Neural cell (in vitro differentiated cells): ENCODE measurements around the gene EN1. TPM values are rescaled to one million over a fixed set of nuclear protein-coding genes. Genes with fewer than 3 reads are reported as not detected.

Experiments used
- H2AFZ ChIP-seq: fragments of 200-600, 300-800 bp; sonication (generic), shearing (Covaris generic); 2 replicates; pipeline ENCODE4 v1.6.0; 2014; ENCODE audit warnings: low read depth, mild to moderate bottlenecking, antibody characterized with exemption, low read length, moderate library complexity
- H3F3A ChIP-seq: fragments of 200-600 bp; shearing (Covaris generic); 2 replicates; pipeline ENCODE4 v1.6.1; 2016; ENCODE audit warnings: mild to moderate bottlenecking, moderate library complexity, mixed read lengths, antibody characterized with exemption, low read length; ENCODE audit not compliant: insufficient read depth, poor library complexity, severe bottlenecking
- H3K27ac ChIP-seq: fragments of 200-600, 300-800 bp; sonication (generic), shearing (Covaris generic); 2 replicates; pipeline ENCODE4 v1.5.1; 2014; ENCODE audit warnings: mild to moderate bottlenecking, low read length, moderate library complexity
- H3K27me3 ChIP-seq: fragments of 300-800, 200-600 bp; sonication (generic), shearing (Covaris generic); 2 replicates; pipeline ENCODE4 v1.6.0; 2014; ENCODE audit warnings: mild to moderate bottlenecking, low read depth, low read length, moderate library complexity; ENCODE audit not compliant: insufficient read depth
- H3K36me3 ChIP-seq: fragments of 300-800, 200-600 bp; sonication (generic), shearing (Covaris generic); 2 replicates; pipeline ENCODE4 v1.5.1; 2014; ENCODE audit warnings: mild to moderate bottlenecking, antibody characterized with exemption, low read length, moderate library complexity; ENCODE audit not compliant: insufficient read depth
- H3K4me2 ChIP-seq: fragments of 300-800, 200-600 bp; sonication (generic), shearing (Covaris generic); 2 replicates; pipeline ENCODE4 v1.6.0; 2014; ENCODE audit warnings: mild to moderate bottlenecking, low read length
- H3K4me3 ChIP-seq: fragments of 300-800, 200-600 bp; sonication (generic), shearing (Covaris generic); 2 replicates; pipeline ENCODE4 v1.5.1; 2014; ENCODE audit warnings: mild to moderate bottlenecking, low read length, moderate library complexity
- H3K79me2 ChIP-seq: fragments of 200-600 bp; shearing (Covaris generic); replicated peaks from 2 replicates; pipeline ENCODE4 v1.6.0; 2014; ENCODE audit warnings: mild to moderate bottlenecking, low read length, moderate library complexity; ENCODE audit not compliant: insufficient read depth
- H3K9ac ChIP-seq: fragments of 300-800, 200-600 bp; sonication (generic), shearing (Covaris generic); 2 replicates; pipeline ENCODE4 v1.6.1; 2016; ENCODE audit warnings: mild to moderate bottlenecking, low read length, mixed read lengths
- H3K9me2 ChIP-seq: fragments of 200-600 bp; shearing (Covaris generic); 2 replicates; pipeline ENCODE4 v1.6.1; 2016; ENCODE audit warnings: mild to moderate bottlenecking, low read length, mixed read lengths; ENCODE audit not compliant: insufficient read depth
- H3K9me3 ChIP-seq: fragments of 200-600, 300-800 bp; sonication (generic), shearing (Covaris generic); 2 replicates; pipeline ENCODE4 v1.6.1; 2016; ENCODE audit warnings: mild to moderate bottlenecking, mixed run types, low read length, moderate library complexity, mixed read lengths
- H4K20me1 ChIP-seq: fragments of 200-600 bp; shearing (Covaris generic); 2 replicates; pipeline ENCODE4 v1.6.1; 2016; ENCODE audit warnings: mild to moderate bottlenecking, mixed run types; ENCODE audit not compliant: insufficient read depth
- EP300 ChIP-seq: fragments of 450-650 bp; conservative IDR thresholded peaks from 2 replicates; pipeline ENCODE4 v1.6.1; 2014; ENCODE audit warnings: antibody characterized with exemption, mild to moderate bottlenecking, moderate library complexity; ENCODE audit not compliant: poor library complexity, severe bottlenecking
- EZH2 ChIP-seq: fragments of 200-600, 300-800 bp; shearing (Covaris generic), sonication (generic); IDR thresholded peaks from 2 replicates; pipeline ENCODE4 v1.6.1; 2014; ENCODE audit warnings: antibody characterized with exemption, low read length, borderline replicate concordance, mild to moderate bottlenecking; ENCODE audit not compliant: insufficient read depth, poor library complexity, severe bottlenecking
- MXI1 ChIP-seq: fragments of 450-650 bp; conservative IDR thresholded peaks from 2 replicates; pipeline ENCODE4 v1.6.1; 2014; ENCODE audit warnings: antibody characterized with exemption, mild to moderate bottlenecking; ENCODE audit not compliant: poor library complexity, severe bottlenecking
- POLR2AphosphoS5 ChIP-seq: IDR thresholded peaks from 2 replicates; pipeline ENCODE4 v1.6.1; 2012
- RAD21 ChIP-seq: fragments of 450-650 bp; conservative IDR thresholded peaks from 2 replicates; pipeline ENCODE4 v1.6.1; 2014; ENCODE audit warnings: antibody characterized with exemption, mild to moderate bottlenecking, moderate library complexity
- SMC3 ChIP-seq: fragments of 450-650 bp; conservative IDR thresholded peaks from 2 replicates; pipeline ENCODE4 v1.6.1; 2014; ENCODE audit warnings: antibody characterized with exemption, mild to moderate bottlenecking, moderate library complexity; ENCODE audit not compliant: poor library complexity
- TAF1 ChIP-seq: IDR thresholded peaks from 2 replicates; pipeline ENCODE4 v1.6.1; 2012; ENCODE audit warnings: low read depth
- polyA plus RNA-seq: library from polyadenylated mRNA; depleted of rRNA; stranded (reverse); fragments of >200 nt; gene quantifications from 2 replicates; pipeline ENCODE4 v1.2.3, GENCODE V29; 2014
- TF ChIP-seq, protein P1 (sequence below): IDR thresholded peaks from 2 replicates; pipeline ENCODE4 v1.6.1; 2012; ENCODE audit warnings: borderline replicate concordance
- TF ChIP-seq, protein P2 (sequence below): fragments of 450-650 bp; IDR thresholded peaks from 2 replicates; pipeline ENCODE4 v1.5.1; 2014; ENCODE audit warnings: antibody characterized with exemption, mild to moderate bottlenecking, moderate library complexity; ENCODE audit not compliant: poor library complexity, severe bottlenecking

Gene EN1
- polyA plus RNA-seq, 1 donor from 2014 or later, result not detected

DNA sequence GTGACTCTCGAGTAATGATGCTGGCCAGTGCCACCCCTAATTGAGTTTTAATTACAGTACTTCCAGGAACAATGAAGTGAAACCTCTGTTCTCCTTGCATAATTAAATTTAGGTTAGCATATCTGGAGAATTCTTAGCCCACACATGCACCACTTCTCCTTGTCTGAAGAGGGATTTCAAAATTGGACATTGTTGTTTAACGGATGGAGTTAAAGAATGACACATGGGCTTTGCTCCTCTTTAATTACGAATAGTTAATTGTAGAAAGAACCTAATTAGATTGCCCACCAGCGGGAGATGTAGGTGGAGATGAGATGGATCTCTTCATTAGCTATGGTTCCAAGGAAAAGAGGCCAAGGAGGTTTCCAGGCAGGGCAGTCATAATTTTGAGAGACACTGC lies 33.1 kb upstream of the EN1 start:
- H3K36me3 ChIP-seq, result no peaks in the 10 kb centered on the region
- no peaks in the 10 kb centered on the region for H3K9me3 ChIP-seq
- H3K4me2 ChIP-seq, result no peak overlapping the region
- no peak for TF ChIP-seq RAD21
- no peak for TF ChIP-seq EZH2
- no peak for TF ChIP-seq MXI1
- no peak for TF ChIP-seq TAF1
- no peak for TF ChIP-seq EP300
- TF ChIP-seq, protein P1, sequence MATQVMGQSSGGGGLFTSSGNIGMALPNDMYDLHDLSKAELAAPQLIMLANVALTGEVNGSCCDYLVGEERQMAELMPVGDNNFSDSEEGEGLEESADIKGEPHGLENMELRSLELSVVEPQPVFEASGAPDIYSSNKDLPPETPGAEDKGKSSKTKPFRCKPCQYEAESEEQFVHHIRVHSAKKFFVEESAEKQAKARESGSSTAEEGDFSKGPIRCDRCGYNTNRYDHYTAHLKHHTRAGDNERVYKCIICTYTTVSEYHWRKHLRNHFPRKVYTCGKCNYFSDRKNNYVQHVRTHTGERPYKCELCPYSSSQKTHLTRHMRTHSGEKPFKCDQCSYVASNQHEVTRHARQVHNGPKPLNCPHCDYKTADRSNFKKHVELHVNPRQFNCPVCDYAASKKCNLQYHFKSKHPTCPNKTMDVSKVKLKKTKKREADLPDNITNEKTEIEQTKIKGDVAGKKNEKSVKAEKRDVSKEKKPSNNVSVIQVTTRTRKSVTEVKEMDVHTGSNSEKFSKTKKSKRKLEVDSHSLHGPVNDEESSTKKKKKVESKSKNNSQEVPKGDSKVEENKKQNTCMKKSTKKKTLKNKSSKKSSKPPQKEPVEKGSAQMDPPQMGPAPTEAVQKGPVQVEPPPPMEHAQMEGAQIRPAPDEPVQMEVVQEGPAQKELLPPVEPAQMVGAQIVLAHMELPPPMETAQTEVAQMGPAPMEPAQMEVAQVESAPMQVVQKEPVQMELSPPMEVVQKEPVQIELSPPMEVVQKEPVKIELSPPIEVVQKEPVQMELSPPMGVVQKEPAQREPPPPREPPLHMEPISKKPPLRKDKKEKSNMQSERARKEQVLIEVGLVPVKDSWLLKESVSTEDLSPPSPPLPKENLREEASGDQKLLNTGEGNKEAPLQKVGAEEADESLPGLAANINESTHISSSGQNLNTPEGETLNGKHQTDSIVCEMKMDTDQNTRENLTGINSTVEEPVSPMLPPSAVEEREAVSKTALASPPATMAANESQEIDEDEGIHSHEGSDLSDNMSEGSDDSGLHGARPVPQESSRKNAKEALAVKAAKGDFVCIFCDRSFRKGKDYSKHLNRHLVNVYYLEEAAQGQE, result no peak
- TF ChIP-seq POLR2AphosphoS5, result no peak
- TF ChIP-seq, protein P2, sequence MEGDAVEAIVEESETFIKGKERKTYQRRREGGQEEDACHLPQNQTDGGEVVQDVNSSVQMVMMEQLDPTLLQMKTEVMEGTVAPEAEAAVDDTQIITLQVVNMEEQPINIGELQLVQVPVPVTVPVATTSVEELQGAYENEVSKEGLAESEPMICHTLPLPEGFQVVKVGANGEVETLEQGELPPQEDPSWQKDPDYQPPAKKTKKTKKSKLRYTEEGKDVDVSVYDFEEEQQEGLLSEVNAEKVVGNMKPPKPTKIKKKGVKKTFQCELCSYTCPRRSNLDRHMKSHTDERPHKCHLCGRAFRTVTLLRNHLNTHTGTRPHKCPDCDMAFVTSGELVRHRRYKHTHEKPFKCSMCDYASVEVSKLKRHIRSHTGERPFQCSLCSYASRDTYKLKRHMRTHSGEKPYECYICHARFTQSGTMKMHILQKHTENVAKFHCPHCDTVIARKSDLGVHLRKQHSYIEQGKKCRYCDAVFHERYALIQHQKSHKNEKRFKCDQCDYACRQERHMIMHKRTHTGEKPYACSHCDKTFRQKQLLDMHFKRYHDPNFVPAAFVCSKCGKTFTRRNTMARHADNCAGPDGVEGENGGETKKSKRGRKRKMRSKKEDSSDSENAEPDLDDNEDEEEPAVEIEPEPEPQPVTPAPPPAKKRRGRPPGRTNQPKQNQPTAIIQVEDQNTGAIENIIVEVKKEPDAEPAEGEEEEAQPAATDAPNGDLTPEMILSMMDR, result no peak
- TF ChIP-seq SMC3, result no peak
- H4K20me1 ChIP-seq, result no peaks in the 10 kb centered on the region
- no peaks in the 10 kb centered on the region for H3K79me2 ChIP-seq
- no peak overlapping the region for H3K4me3 ChIP-seq
- no peaks in the 10 kb centered on the region for H3F3A ChIP-seq
- no peak overlapping the region for H3K9ac ChIP-seq
- H3K27me3 ChIP-seq, result no peaks in the 10 kb centered on the region
- H3K27ac ChIP-seq, result no peak overlapping the region
- no peaks in the 10 kb centered on the region for H3K9me2 ChIP-seq
- H2AFZ ChIP-seq, result no peak overlapping the region

DNA sequence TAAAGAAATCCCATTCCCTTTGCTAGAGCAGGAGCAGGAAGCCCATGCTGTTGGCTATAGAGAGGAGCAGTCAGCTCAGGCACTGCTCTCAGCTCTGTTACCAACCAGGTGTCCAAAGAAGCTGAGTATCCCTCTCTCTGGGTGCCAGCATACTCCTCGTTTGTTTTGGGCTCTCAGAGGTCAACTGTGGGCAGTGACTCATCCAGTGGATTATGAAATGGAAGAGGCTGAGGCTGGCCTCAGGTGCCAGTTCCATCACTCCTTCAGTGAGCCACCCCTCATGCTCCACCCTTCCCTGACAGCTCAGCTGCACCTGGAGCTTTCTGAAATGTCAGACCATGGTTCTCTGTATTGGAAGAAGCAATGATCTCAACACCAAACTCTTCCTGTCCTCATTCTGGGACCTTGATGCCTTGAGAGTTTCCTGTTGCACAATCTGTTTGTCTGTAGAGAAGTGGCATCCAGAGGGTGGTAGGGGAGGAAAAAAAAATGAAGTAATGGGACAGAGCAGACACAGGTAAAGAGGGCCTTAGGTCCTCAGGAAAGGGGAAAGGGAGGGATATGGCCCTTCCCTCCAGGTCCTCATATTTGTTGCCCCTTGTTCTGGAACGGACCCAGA lies 31.2 kb upstream of the EN1 start:
- no peaks in the 10 kb centered on the region for H3F3A ChIP-seq
- H3K9me3 ChIP-seq, result no peaks in the 10 kb centered on the region
- H3K79me2 ChIP-seq, result no peaks in the 10 kb centered on the region
- H4K20me1 ChIP-seq, result no peaks in the 10 kb centered on the region
- TF ChIP-seq MXI1 (no peak), EP300 (no peak), EZH2 (no peak), RAD21 (no peak), SMC3 (no peak), TAF1 (no peak), POLR2AphosphoS5 (no peak)
- TF ChIP-seq, protein P2, result no peak
- TF ChIP-seq, protein P1, result no peak
- no peaks in the 10 kb centered on the region for H3K9me2 ChIP-seq
- no peak overlapping the region for H3K4me3 ChIP-seq
- no peaks in the 10 kb centered on the region for H3K36me3 ChIP-seq
- peaks cover 4% of the 10 kb centered on the region for H3K27me3 ChIP-seq
- no peak overlapping the region for H3K27ac ChIP-seq
- no peak overlapping the region for H3K4me2 ChIP-seq
- H3K9ac ChIP-seq, result no peak overlapping the region
- no peak overlapping the region for H2AFZ ChIP-seq
